Muscle of back (tissue), 11 donors: ENCODE data around the gene D2HGDH. TPM values are rescaled to one million over a fixed set of nuclear protein-coding genes. Genes with fewer than 3 reads are reported as not detected.
"Not testable (repeated sequence)": the region's sequence is repeated elsewhere in the genome, so short reads cannot be mapped to it uniquely, and the experiment has no call there.

Experiments
- DNase-seq, 3 donors: peaks; one replicate each; pipeline versions ENCODE4 v3.0.0 to v3.0.0-alpha.2; 2013
- polyA plus RNA-seq, 10 donors: library from polyadenylated mRNA; unstranded; fragments of 120-200 nt; gene quantifications; one replicate each; pipeline ENCODE4 v1.2.1, GENCODE V29; 2013; ENCODE audit not compliant: insufficient read length in 10 of 10

D2HGDH gene
- polyA plus RNA-seq, 10 donors = 15.2 to 32.4 (median 18.1) TPM

DNA sequence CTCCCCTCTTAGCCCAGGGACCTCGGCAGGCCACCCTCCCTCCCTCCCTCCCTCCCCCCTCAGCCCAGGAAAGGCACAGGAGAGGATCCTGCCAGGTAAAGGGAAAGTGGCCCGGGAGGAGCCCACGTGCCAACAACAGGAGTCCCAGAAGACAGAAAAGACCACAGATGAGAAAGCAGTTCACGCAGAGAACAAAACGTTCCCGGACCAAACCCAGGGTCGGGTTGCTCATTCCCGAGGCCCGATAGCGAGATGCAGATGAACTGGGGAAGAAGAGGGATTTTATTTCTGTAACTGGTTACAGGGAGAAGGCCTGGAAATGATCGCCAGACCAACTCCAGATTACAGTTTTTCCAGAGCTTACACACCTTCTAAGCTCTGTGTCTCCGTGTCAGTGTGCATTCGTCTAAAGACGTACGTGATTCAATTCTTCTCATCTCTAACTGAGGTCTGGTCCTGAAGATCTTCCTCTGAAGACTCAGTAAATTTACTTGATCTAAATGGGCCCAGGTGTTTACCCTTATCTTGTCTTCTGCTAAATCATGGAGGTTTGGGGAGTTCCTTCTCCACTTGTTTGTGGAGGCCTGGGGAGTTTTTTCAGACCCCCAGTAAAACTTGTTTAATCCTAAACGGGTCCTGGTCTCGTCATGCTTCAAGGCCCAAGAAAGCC is 73.8 kb downstream of the D2HGDH start:
- DNase-seq = no peak

DNA sequence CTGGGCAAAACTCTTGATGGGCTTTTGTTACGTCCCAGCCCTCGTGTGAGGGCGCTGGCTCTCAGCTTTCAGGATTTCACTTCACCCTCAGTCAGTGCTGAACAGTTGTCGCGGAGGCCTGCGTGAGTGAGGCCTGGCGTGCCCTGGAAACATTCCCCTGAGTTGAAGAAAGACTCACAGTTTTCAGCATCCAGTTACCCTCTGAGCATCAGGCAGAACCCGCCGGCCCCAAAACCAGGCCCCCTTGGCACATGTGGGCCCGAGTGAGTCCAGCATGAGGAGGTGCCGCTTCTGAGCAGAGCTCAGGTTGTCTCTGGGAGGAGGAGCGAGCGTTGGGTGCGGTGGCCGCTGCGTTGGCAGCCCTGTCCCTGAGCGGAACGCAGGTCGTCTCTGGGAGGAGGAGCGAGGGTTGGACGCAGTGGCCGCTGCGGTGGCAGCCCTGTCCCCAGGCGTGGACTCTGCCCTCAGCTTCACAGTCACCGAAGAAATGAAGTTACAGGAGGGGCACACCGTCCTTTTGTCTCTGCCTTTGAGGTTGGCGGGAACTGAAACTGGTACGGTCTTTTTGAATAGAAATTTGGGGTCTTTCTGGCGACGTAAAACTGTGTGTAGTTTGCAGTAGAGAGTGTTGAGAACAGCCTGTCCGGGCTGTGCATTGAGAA is 74.4 kb downstream of the D2HGDH start, which contains the start of gene NEU4:
NEU4 (plus strand) TSS at position 473 of the 662 bp plus-strand sequence. CDS start 5,292 bp downstream, outside the sequence.
- DNase-seq = no peak

DNA sequence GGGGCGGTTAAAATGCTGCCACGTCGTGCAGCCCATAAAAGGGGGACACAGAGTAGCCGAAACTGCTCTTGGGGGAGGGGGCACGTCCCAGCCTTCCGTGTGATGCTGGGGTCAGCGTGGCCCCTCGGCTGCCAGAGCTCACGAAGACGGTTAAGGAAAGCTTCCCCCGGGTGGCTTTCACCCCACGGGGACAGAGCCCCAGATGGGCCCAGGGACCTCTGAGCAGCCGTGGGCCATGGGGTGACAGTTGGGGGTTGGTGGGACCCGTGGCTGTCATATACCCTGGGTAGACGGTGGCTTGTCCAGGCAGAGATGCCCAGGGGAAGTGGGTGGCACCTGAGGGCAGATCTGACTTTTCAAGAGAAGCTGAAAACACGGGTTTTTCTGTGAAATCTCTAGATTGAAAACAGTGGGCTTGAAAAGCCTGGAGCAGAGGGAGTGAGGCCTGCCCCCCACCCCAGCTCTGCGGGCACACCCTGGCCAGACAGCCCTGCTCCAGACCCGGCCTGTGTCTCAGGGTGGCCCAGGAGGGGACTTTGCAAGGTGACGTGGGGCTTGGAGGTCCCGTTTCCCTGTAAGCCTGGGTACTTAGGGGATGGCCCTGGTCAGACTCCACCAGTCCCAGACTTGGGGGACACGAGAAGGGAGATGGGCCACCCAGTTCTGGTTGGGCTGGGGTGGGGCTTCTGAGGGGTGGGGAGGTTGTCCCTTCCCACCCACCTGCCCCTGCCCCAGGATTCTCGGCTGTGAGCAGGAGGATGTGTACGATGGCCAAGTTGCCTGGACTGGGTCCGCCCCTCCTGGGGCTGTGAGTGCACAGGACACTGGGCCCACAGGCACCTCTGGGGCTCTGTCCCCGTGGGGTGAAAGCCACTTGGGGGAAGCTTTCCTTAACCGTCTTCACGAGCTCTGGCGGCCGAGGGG is 75.2 kb downstream of the D2HGDH start:
- DNase-seq = no peak

DNA sequence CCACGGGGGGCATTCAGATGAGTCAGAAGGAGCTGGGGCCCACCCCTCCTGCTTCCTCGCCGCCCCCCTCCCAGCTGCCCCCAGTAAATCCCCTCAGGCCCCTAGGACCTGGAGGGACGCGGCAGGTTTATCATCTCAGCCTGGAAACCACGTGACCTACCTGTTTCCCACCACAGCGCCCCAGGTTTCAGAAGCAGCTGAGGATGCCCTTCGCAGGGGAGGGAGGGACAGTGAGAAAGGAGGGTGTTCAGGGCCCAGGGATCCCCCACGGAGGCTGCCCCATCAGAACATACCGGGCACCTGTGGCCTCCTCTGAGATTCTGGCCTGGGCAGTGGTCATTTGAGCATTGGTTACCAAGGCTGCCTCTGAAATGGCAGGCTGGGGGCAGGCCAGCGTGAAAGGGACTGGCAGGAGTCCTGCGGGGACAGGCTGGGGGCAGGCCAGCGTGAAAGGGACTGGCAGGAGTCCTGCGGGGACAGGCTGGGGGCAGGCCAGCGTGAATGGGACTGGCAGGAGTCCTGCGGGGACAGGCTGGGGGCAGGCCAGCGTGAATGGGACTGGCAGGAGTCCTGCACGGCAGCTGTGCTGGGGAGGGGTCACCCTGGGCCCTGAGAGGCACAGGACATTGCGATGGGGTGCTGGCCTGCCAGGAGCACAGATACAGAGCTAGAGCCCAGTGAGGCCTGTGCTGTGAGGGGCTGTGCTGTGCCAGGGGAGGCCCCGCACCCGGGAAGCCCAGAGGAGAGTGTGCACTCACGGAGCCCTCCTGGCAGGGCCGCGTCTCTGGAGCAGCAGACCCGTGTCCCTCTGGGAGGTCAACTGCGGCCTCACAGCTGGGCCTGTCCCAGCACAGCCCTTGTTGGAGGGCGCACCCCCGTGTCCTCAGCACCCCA is 76.1 kb downstream of the D2HGDH start:
- no peak for DNase-seq

DNA sequence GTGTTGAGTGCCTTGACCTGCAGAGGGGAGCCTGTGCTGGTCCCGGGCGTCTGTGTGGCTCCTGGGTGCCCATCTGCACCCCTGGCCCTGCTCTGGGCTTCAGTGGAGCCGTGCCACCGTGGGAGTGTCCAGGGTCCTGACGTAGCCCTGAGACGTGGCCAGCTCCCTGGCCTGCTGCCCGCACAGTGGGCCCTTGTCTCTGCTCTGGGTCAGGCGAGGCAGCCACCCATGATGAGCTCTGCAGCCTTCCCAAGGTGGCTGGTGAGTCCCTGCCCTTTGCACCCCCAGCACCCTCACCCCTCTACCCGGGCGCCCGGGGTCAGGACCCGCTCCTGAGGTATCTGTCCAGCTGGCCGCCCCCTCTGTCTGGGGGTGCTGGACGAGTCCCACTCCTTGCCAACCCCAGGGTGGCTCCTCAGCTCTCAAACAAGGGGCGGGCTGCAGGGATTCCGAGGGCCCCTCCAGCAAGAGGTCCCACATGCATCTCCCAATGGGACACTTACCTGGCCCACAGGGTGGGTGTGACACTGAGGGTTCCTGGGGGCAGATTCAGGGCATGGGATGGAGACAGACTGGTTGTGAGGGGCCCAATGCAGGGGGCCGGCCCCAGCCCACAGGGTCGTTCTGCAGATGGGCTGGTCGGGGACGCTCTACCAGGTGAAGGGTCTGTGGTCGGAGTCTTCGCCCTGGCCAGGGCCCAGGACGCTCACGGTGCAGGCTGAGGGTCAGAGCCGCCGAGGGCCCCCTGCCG is 76.9 kb downstream of the D2HGDH start:
- DNase-seq = no peak

DNA sequence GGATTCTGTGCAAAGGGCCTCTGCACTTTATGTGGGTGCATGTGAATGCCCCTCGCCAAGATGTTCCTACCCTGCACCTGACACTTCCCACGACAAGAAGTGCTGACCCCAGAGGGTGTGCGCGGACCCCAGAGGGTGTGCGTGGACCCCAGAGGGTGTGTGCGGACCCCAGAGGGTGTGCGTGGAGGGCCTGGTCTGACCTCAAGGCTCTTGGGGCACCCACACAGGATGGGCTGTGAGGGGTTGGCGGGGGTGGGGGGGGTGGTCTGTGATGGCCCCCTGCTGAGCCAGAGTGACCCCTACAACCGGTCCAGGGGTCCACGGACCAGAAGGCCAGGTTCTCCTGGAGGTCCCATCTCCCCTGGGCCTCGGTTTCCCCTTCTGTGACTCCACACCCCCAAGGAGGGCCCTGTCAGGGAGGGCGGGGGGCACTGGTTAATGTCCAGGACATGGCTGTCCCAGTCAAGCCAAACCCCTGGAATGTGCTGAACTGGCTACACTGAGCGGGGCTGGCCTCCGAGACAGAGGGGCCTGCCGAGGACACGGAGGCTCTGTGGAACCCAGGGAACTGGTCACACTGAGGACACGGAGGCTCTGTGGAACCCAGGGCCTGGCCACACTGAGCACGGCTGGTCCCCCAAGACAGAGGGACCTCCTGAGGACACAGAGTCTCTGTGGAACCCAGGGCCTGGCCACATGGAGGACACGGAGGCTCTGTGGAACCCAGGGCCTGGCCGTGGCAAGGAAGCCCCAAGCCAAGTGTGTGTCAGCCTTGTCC is 77.7 kb downstream of the D2HGDH start:
- no peak for DNase-seq

DNA sequence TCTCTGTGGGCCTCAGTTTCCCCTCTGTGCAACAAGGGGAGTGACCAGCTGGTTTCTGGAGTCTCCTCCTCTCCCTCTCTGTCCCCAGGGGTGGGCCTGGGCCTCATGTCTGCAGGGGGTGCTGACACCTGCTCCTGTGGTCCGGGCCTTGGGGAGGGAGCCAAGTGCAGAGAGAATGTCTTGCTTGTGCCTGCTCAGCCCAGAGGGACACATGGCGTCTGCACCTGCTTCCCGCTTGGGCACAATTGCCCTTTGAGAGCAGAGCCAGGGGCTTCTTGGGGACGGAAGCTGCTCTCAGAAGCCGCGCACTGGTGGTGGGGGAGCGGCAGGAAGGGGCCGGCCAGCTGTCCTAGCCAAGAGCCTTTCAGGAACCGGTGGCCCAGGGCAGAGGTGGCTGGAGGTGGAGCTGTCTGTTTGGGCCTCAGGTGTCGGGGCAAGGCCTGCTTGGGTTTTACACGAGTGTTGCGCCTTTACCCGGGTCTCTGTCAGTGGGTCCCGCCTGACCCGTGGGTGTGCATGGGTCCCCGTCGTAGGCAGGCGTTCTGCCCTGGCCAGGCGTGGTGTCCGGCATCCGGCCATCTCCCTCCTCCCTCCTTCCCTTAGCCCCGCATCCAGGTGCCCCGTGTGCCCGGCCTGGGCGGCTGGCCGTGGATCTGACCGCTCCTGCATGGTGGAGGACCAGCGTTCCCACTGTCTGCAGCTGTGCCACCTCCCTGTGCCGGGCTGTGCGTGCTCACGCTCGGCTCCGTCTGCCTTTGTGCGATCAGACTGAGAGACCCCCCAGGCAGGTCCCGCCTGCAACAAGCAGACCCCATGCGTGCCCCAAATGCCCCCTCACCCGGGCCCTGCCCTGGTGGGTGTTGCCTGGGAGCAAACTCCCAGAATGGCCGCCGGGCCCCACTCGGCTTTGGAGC is 78.6 kb downstream of the D2HGDH start:
- peak; percentile 40 to 55 (median 40) for DNase-seq

DNA sequence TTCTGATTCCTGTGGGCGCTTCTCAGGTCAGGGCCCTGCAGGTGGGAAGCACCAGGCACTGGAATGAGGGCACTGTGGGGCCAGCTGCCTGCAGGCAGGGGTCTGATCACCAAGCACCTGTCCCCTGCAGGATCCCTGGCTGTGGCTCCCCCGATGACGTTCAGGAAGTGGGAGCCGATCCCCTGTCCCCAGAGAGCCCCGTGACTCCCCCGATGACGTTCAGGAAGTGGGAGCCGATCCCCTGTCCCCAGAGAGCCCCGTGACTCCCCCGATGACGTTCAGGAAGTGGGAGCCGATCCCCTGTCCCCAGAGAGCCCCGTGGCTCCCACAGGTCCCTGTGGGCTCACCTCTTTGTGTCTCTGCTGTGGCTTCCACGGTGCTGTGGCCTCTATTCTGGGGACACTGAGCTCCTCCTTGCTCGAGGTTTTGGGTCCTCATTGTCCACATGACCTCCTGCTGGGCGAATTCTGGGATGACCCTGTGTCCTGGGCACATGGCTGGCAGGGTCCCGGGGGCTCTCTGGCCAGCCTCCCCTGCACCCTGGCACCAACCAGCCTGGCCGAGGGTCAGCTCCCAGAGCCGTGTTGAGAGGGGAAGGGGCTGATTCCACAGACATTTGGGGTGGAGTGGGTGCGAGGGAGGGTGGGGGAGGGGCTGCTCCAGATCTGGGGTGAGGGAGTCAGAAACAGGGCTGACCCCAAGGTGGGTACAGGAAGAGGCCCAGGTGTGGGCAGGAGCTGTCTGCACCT is 79.4 kb downstream of the D2HGDH start:
- no peak for DNase-seq

DNA sequence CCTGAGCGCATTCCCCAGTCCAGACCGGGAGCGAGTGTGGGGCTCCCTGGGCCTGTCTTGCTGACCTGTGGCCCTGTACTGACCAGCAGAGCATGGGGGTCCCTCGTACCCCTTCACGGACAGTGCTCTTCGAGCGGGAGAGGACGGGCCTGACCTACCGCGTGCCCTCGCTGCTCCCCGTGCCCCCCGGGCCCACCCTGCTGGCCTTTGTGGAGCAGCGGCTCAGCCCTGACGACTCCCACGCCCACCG is 79.9 kb downstream of the D2HGDH start:
- no peak for DNase-seq

DNA sequence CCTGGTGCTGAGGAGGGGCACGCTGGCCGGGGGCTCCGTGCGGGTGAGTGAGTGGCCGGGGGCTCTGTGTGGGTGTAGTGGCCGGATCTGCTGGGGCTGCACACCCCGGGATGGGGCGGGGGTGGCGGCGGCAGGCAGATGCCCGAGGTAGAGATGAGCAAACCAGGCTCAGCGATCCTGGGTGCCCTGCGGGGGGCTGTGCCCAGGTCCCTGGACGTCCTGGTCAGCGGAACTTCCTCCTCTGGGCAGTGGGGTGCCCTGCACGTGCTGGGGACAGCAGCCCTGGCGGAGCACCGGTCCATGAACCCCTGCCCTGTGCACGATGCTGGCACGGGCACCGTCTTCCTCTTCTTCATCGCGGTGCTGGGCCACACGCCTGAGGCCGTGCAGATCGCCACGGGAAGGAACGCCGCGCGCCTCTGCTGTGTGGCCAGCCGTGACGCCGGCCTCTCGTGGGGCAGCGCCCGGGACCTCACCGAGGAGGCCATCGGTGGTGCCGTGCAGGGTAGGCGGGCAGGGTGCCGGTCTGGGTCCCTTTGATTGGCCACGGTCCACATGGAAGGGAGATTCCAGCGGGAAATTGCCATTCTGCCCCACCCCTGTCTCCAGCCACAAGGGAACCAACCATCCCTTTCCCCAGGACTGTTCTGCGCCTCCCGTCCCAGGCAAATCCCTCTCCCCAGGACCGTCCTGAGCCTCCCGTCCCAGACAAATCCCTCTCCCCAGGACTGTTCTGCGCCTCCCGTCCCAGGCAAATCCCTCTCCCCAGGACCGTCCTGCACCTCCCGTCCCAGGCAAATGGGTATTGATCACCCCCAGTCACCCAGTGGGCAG is 80.4 kb downstream of the D2HGDH start:
- DNase-seq = no peak

DNA sequence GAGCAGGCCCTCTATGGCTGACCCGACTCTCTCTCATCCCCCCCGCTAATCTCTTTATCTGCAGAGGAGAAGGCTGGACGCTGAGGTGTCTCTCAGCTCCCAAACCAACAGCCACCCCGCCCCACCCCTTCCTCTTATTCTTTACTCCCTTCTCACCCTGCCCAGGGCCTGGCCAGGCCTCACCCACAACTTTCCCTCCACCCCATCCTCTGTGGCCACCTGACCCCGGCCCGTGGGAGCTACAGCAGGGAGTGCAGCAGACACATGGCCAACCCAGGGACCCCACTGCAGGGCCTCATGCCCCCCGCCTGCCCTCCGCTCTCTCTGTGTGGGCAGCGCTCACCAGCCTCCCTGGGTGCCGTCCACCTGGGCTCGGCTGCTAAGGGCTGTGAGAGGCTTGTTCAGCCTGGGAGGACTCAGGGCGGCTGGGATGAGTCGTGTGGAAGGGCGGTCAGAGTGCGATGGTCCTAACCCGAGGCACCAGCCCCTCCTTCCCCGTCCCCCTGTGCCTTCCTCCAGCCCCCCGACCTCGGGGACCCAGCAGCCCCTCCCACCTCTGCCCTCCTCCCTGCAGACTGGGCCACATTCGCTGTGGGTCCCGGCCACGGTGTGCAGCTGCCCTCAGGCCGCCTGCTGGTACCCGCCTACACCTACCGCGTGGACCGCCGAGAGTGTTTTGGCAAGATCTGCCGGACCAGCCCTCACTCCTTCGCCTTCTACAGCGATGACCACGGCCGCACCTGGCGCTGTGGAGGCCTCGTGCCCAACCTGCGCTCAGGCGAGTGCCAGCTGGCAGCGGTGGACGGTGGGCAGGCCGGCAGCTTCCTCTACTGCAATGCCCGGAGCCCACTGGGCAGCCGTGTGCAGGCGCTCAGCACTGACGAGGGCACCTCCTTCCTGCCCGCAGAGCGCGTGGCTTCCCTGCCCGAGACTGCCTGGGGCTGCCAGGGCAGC is 81.3 kb downstream of the D2HGDH start:
- no peak for DNase-seq

DNA sequence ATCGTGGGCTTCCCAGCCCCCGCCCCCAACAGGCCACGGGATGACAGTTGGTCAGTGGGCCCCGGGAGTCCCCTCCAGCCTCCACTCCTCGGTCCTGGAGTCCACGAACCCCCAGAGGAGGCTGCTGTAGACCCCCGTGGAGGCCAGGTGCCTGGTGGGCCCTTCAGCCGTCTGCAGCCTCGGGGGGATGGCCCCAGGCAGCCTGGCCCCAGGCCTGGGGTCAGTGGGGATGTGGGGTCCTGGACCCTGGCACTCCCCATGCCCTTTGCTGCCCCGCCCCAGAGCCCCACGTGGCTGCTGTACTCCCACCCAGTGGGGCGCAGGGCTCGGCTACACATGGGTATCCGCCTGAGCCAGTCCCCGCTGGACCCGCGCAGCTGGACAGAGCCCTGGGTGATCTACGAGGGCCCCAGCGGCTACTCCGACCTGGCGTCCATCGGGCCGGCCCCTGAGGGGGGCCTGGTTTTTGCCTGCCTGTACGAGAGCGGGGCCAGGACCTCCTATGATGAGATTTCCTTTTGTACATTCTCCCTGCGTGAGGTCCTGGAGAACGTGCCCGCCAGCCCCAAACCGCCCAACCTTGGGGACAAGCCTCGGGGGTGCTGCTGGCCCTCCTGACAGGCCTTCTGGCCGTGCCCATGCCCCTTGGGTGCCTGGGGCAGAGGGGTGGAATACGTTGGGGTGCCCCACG is 82.1 kb downstream of the D2HGDH start:
- no peak for DNase-seq

DNA sequence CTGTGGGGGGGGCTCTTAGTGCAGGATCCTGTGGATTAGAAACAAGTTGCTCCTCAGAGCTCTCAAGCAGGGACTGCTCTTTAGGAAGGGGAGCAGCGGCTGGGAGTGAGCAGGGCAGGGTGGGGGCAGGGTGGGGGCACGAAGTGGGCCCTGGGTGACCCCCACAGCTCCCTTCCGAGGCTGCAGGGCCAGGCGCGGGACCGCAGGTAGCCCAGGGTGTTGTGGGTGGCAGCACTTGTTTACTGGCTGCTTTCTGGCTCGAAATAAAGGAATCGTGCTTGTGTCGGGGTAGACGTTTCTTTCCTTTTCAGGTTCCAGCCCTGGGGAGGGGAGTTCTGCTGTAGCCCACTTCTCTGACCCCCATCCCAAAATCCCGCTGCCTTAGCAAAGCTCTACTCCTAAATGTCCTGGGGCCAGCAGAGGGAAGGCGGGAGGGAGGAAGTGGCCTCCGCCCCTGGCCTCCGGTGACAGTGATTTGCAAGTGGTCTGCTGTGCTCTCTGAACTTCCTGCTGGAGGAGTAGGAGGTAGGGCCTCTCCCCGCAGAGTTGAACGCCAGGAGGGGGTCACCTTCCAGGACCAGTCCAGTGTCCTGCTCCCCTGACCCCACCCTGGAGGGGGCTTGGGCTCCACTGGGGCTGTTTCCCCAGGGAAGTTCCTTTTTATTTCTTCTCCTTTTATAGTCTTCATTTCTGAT is 82.8 kb downstream of the D2HGDH start:
- DNase-seq = no peak

DNA sequence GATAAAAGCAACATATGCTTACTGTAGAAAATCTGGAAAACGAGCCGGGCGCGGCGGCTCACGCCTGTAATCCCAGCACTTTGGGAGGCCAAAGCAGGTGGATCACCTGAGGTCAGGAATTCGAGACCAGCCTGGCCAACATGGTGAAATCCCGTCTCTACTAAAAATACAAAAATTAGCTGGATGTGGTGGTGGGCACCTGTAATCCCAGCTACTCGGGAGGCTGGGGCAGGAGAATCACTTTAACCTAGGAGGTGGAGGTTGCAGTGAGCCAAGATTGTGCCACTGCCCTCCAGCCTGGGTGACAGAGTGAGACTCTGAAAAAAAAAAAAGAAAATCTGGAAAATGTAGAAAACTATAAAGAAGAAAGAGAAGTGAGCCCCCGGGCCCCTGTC is 83.4 kb downstream of the D2HGDH start:
- DNase-seq = not testable (repeated sequence)
